GM21390 (cell line): ENCODE data around the gene LIMA1.
"Not testable (repeated sequence)": the region's sequence is repeated elsewhere in the genome, so short reads cannot be mapped to it uniquely, and the experiment has no call there.

Experiments used
- ATAC-seq: cut with Tn5 transposase; IDR thresholded peaks from one replicate; pipeline ENCODE4 v1.9.1; 2021; ENCODE audit not compliant: unreplicated experiment

Gene LIMA1

GRCh38 chr12:50219544-50219943 is 63.8 kb downstream of the LIMA1 start:
- no peak for ATAC-seq

GRCh38 chr12:50219001-50219400 is 64.3 kb downstream of the LIMA1 start:
- not testable (repeated sequence) for ATAC-seq

GRCh38 chr12:50218386-50218785 is 64.9 kb downstream of the LIMA1 start:
- no peak for ATAC-seq

- ATAC-seq = no peak
These were observed 66.1 kb downstream of the LIMA1 start for GRCh38 chr12:50217202-50217601.

- ATAC-seq = no peak
These were observed 68.3 kb downstream of the LIMA1 start for GRCh38 chr12:50215033-50215432.

GRCh38 chr12:50214018-50214417 is 69.3 kb downstream of the LIMA1 start:
- ATAC-seq = no peak

GRCh38 chr12:50213439-50213838 is 69.9 kb downstream of the LIMA1 start:
- no peak for ATAC-seq

GRCh38 chr12:50212071-50212467 is 71.3 kb downstream of the LIMA1 start:
- no peak for ATAC-seq

- no peak for ATAC-seq
These were observed 71.8 kb downstream of the LIMA1 start for GRCh38 chr12:50211392-50212070.

- ATAC-seq = no peak
These were observed 75.9 kb downstream of the LIMA1 start for GRCh38 chr12:50207424-50207823.

- no peak for ATAC-seq
These were observed 77.7 kb downstream of the LIMA1 start for GRCh38 chr12:50205648-50206047.

- ATAC-seq = no peak
These were observed 79.6 kb downstream of the LIMA1 start for GRCh38 chr12:50203691-50204090.

GRCh38 chr12:50201987-50202521 is 81.3 kb downstream of the LIMA1 start:
- no peak for ATAC-seq

- no peak for ATAC-seq
These were observed 82.6 kb downstream of the LIMA1 start for GRCh38 chr12:50200552-50201273.

GRCh38 chr12:50198829-50199228 is 84.5 kb downstream of the LIMA1 start:
- no peak for ATAC-seq

- no peak for ATAC-seq
These were observed 86.0 kb downstream of the LIMA1 start for GRCh38 chr12:50197297-50197727.

GRCh38 chr12:50196537-50196936 is 86.8 kb downstream of the LIMA1 start:
- ATAC-seq = no peak

GRCh38 chr12:50195832-50196231 is 87.5 kb downstream of the LIMA1 start:
- no peak for ATAC-seq

GRCh38 chr12:50192908-50193307 is 90.4 kb downstream of the LIMA1 start:
- ATAC-seq = no peak

GRCh38 chr12:50192236-50192635 is 91.1 kb downstream of the LIMA1 start:
- ATAC-seq = no peak

GRCh38 chr12:50190859-50191258 is 92.5 kb downstream of the LIMA1 start:
- ATAC-seq = no peak

- no peak for ATAC-seq
These were observed 94.3 kb downstream of the LIMA1 start for GRCh38 chr12:50188875-50189575.
